22Rv1 (cell line): ENCODE results near the gene ZNF32.

Experiments used
- H3K27ac ChIP-seq: fragments of 450-650 bp; 2 replicates; pipeline ENCODE4 v1.5.1; 2017
- ZFX ChIP-seq: fragments of 450-650 bp; IDR thresholded peaks from 2 replicates; pipeline ENCODE4 v1.6.1; 2017; ENCODE audit warnings: antibody characterized with exemption, borderline replicate concordance
- TF ChIP-seq, protein P1 (sequence below): fragments of 450-650 bp; IDR thresholded peaks from 2 replicates; pipeline ENCODE4 v1.5.1; 2017; ENCODE audit warnings: mild to moderate bottlenecking

Gene ZNF32

DNA sequence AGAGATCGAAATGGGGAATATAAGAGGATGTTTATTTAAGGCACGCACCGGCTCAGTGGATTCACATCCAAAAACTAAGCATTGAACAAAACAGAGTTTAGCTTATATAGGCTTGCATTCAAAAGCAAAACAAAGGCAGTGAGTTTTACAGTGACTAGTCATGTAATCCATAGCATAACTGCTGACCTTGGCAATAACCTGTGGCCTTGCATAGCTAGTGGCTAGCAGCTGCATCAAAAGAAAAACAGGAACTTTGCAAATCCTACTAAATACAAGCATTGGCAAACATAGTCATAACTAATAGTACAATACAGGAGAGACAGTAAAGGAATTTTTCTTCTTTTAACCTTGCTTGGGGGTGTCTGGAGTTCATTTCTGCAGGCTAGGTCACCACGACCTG lies 52.1 kb downstream of the ZNF32 start:
- TF ChIP-seq, protein P1, sequence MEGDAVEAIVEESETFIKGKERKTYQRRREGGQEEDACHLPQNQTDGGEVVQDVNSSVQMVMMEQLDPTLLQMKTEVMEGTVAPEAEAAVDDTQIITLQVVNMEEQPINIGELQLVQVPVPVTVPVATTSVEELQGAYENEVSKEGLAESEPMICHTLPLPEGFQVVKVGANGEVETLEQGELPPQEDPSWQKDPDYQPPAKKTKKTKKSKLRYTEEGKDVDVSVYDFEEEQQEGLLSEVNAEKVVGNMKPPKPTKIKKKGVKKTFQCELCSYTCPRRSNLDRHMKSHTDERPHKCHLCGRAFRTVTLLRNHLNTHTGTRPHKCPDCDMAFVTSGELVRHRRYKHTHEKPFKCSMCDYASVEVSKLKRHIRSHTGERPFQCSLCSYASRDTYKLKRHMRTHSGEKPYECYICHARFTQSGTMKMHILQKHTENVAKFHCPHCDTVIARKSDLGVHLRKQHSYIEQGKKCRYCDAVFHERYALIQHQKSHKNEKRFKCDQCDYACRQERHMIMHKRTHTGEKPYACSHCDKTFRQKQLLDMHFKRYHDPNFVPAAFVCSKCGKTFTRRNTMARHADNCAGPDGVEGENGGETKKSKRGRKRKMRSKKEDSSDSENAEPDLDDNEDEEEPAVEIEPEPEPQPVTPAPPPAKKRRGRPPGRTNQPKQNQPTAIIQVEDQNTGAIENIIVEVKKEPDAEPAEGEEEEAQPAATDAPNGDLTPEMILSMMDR = no peak
- no peak for TF ChIP-seq ZFX
- no peak overlapping the region for H3K27ac ChIP-seq

DNA sequence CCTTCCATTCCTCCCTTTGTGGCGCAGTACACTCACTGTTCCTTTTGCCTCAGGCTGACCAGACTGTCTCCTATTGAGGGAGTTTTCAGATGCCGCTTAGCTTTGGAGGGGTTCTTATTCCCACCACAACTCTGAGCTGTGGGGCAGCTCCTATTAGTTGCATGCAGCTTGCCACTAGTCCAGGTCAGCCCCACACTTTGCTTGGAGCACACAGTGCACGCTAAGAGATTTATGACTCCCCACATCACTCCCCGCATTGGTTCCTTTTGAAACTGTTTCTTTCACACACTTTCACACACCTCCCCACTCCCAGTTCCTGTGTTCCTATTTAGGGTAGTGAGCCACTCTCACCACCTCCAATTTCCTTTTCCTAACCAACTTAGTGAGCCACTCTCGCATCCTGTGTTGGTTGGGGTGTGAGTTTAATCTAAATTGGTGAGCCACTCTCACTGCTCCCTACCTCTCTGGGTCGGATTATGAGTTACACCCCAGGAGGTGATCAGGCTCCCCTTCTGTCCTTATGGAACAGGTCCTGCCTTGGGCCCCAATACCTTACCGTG lies 52.9 kb downstream of the ZNF32 start:
- H3K27ac ChIP-seq = no peak overlapping the region
- TF ChIP-seq, protein P1 = no peak
- no peak for TF ChIP-seq ZFX

DNA sequence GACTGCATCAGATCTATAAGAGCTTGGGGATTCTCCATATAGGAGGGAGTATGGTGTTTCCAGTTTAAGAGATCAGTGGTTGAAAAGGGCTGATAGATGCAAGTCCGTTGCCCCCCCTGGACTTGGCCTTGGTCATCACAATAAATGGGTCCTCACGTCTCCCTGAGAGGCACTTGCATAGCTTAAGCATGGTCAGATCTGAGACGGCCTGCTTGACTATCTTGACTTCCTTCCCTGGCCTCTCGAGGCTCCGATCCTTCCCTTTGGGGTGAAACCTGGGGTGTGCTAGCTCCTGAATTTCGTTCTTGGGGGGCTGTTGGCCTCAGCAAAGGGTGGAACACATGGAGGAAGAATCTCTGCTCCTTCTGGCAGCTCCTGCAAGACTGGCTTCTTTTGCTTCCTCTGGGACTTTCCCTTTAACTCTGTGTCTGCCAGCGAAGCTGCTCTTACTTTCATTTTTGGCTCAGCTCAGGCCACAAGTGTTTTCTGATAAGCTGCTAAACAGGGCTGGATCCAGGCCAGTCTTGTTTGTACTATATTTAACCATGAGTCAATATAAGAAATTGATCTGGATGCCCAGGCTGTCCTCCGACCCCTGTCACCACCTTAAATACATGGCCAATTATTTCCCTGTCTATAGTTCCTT lies 53.6 kb downstream of the ZNF32 start:
- TF ChIP-seq, protein P1 = no peak
- no peak for TF ChIP-seq ZFX
- H3K27ac ChIP-seq = no peak overlapping the region
